Testis (tissue), 3 donors: ENCODE measurements around the gene INO80C. TPM values are rescaled to one million over a fixed set of nuclear protein-coding genes. Genes with fewer than 3 reads are reported as not detected.
"Not testable (repeated sequence)": the region's sequence is repeated elsewhere in the genome, so short reads cannot be mapped to it uniquely, and the experiment has no call there.

Experiments
- DNase-seq: peaks from one replicate; pipeline ENCODE4 v3.0.0-alpha.2; 2019
- H3K27ac ChIP-seq, 2 donors: fragments of 200-600 bp; sonication (generic); one replicate each; pipeline ENCODE4 v1.5.1; 2019
- H3K27me3 ChIP-seq: fragments of 200-600 bp; sonication (generic); one replicate; pipeline ENCODE4 v1.5.1; 2019
- H3K36me3 ChIP-seq: fragments of 200-600 bp; sonication (generic); one replicate; pipeline ENCODE4 v1.5.1; 2017; ENCODE audit warnings: low read depth; ENCODE audit errors: missing control alignments
- H3K4me1 ChIP-seq: fragments of 200-600 bp; sonication (generic); one replicate; pipeline ENCODE4 v1.5.1; 2019
- H3K4me3 ChIP-seq, 2 donors: fragments of 200-600 bp; sonication (generic); one replicate each; pipeline ENCODE4 v1.5.1; 2017 to 2019
- H3K9me3 ChIP-seq: fragments of 200-600 bp; sonication (generic); one replicate; pipeline ENCODE4 v1.5.1; 2017
- POLR2A ChIP-seq: fragments of 450-650 bp; IDR thresholded peaks from one replicate; pipeline ENCODE4 v1.6.1; 2017; ENCODE audit warnings: antibody characterized with exemption, mild to moderate bottlenecking, moderate library complexity
- WGBS, 2 donors: methylation state at CpG; one replicate each; pipeline ENCODE4 v1.1.5; 2018; 5-methylcytosine and 5-hydroxymethylcytosine counted together
- intact Hi-C: fragments of 100-400 bp; cut with DNase I; formaldehyde crosslinking; loops from one replicate; pipeline ENCODE4 v1.15.1; 2023; ENCODE audit warnings: low total_unique reads
- polyA plus RNA-seq: library from polyadenylated mRNA; stranded (reverse); fragments of 350-450 nt; fragmentation: Illumina TruSeq; extraction: RNeasy Lipid Tissue Mini Kit (QIAGEN cat#74804); gene quantifications from one replicate; pipeline ENCODE4 v1.2.3, GENCODE V29; 2014; ENCODE audit warnings: low read depth, low replicate concordance; ENCODE audit not compliant: insufficient read depth
- total RNA-seq, 2 donors: library from RNA; depleted of rRNA; stranded (reverse); fragments of >200 nt; gene quantifications; one replicate each; pipeline ENCODE4 v1.2.3, GENCODE V29; 2016
- TF ChIP-seq, protein P1 (sequence below), 3 experiments: fragments of 450-650 bp in 2 of 3; fragments of 200-600 bp in 1 of 3; sonication (generic) in 1 of 3; IDR thresholded peaks; one replicate each; pipeline ENCODE4 v1.5.1; 2016 to 2019; ENCODE audit warnings: antibody characterized with exemption in 3 of 3, mild to moderate bottlenecking in 2 of 3, moderate library complexity in 1 of 3

INO80C gene
- total and polyA plus RNA-seq, 3 donors from 2014 or later, result 52.2 to 155 (median 77.5) TPM

GRCh38 chr18:35455926-35456763, 41.6 kb downstream of the INO80C start:
- 86 to 87% methylated on average over 10 of the region's 10 CpGs for WGBS, 2 donors
- Histone ChIP-seq H3K9me3 (no peaks in the 10 kb centered on the region), H3K4me1 (peaks cover 3% of the 10 kb centered on the region), H3K27ac (no peak overlapping the region), H3K36me3 (no peaks in the 10 kb centered on the region), H3K4me3 (no peak overlapping the region), H3K27me3 (no peaks in the 10 kb centered on the region)
- intact Hi-C loops, result no loop called here
- TF ChIP-seq, protein P1, sequence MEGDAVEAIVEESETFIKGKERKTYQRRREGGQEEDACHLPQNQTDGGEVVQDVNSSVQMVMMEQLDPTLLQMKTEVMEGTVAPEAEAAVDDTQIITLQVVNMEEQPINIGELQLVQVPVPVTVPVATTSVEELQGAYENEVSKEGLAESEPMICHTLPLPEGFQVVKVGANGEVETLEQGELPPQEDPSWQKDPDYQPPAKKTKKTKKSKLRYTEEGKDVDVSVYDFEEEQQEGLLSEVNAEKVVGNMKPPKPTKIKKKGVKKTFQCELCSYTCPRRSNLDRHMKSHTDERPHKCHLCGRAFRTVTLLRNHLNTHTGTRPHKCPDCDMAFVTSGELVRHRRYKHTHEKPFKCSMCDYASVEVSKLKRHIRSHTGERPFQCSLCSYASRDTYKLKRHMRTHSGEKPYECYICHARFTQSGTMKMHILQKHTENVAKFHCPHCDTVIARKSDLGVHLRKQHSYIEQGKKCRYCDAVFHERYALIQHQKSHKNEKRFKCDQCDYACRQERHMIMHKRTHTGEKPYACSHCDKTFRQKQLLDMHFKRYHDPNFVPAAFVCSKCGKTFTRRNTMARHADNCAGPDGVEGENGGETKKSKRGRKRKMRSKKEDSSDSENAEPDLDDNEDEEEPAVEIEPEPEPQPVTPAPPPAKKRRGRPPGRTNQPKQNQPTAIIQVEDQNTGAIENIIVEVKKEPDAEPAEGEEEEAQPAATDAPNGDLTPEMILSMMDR (IDR thresholded peaks at IDR 0.05), result no peak
- no peak for TF ChIP-seq POLR2A
- DNase-seq, result no peak

DNA sequence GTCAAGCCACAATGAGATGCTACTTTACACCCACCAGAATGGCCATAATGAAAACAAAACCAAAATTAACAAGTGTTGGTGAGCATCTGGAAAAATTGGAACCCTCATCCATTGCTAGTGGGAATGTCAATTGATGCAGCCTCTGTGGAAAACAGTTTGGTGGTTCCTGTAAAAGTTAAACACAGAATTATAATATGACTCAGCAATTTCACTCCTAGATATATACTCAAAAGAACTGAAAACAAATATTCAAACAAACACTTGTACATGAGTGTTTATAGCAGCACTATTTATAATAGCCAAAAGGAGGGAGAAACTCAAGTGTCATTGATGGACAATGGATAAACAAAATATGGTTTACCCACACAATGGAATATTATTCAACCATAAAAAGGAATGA, 43.0 kb downstream of the INO80C start:
- Histone ChIP-seq H3K4me3 (no peak overlapping the region), H3K9me3 (no peaks in the 10 kb centered on the region), H3K27me3 (no peaks in the 10 kb centered on the region), H3K27ac (no peak overlapping the region), H3K4me1 (peaks cover 3% of the 10 kb centered on the region), H3K36me3 (no peaks in the 10 kb centered on the region)
- intact Hi-C loops, result no loop called here
- no peak for TF ChIP-seq POLR2A
- TF ChIP-seq, protein P1 (IDR thresholded peaks at IDR 0.05), result no peak
- DNase-seq, result no peak

DNA sequence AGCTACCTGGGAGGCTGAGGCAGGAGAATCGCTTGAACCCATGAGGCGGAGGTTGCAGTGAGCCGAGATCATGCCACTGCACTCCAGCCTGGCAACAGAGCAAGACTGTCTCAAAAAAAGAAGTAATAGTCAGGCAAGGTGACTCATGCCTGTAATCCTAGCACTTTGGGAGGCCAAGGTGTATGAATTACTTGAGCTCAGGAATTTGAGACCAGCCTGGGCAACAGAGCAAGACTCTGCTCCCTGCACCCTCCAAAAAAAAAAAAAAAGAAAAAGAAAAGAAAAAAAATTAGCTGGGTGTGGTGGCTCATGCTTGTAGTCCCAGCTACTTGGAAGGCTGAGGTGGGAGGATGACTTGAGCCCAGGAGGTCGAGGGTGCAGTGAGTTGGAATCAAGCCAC, 44.7 kb downstream of the INO80C start:
- H3K4me1 ChIP-seq, H3K9me3 ChIP-seq, H3K36me3 ChIP-seq, H3K4me3 ChIP-seq, H3K27me3 ChIP-seq, H3K27ac ChIP-seq, DNase-seq, intact Hi-C loops: not testable (repeated sequence)
- 79 to 87% methylated on average over 4 of the region's 4 CpGs for WGBS, 2 donors

- Histone ChIP-seq H3K4me3 (no peak overlapping the region), H3K36me3 (no peaks in the 10 kb centered on the region), H3K27ac (no peak overlapping the region), H3K4me1 (no peaks in the 10 kb centered on the region), H3K27me3 (no peaks in the 10 kb centered on the region), H3K9me3 (no peaks in the 10 kb centered on the region)
- WGBS, 2 donors, result 91% methylated on average over 1 of the region's 1 CpG
- intact Hi-C loops, result no loop called here
- DNase-seq, result no peak
- TF ChIP-seq POLR2A, result no peak
- TF ChIP-seq, protein P1 (IDR thresholded peaks at IDR 0.05), result no peak
Observed at GRCh38 chr18:35451916-35452315, 45.8 kb downstream of the INO80C start.

DNA sequence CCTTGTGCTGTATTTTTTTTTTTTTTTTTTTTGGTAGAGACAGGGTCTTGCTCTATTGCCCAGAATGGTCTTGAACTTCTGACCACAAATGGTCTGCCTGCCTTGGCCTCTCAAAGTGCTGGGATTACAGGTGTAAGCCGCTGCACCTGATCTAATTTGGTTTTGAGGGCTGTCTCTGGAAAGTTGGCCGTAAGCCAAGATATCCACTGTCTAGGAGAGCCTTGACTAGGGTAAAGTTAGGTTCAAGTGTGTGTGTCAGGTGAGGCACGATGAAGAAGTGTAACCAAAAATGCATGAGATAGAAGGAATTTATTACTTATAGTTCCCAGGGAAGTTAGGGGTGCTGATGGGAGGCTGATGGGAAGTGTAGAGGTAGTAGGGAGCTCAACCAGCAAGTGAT, 46.7 kb downstream of the INO80C start:
- Histone ChIP-seq H3K36me3 (no peaks in the 10 kb centered on the region), H3K4me1 (no peaks in the 10 kb centered on the region), H3K27me3 (no peaks in the 10 kb centered on the region), H3K27ac (no peak overlapping the region), H3K9me3 (no peaks in the 10 kb centered on the region), H3K4me3 (no peak overlapping the region)
- DNase-seq, result no peak
- intact Hi-C loops, result no loop called here
- no peak for TF ChIP-seq POLR2A
- TF ChIP-seq, protein P1 (IDR thresholded peaks at IDR 0.05), result no peak
- 86 to 87% methylated on average over 3 of the region's 3 CpGs for WGBS, 2 donors
